K562 treated with DMSO at 1 percent for 48 hours (cell line): ENCODE data around the gene PREB. TPM values are rescaled to one million over a fixed set of nuclear protein-coding genes. Genes with fewer than 3 reads are reported as not detected.

Experiments used
- total RNA-seq: library from RNA; unstranded; fragments of 300-600 nt; gene quantifications from 2 replicates; pipeline ENCODE4 v1.2.3, GENCODE V29; 2022; ENCODE audit warnings: low replicate concordance; ENCODE audit errors: extremely low read depth

Gene PREB
- total RNA-seq, result not detected in 2 replicates

GRCh38 chr2:27133905-27134780 lies at the start of gene PREB:
PREB (minus strand) TSS chr2:27134636; CDS start chr2:27134421, 215 bp downstream.

GRCh38 chr2:27148801-27149439 lies 14.5 kb upstream of the PREB start, which contains the start of gene TCF23:
TCF23 (plus strand) TSS chr2:27149004; CDS start chr2:27149134, 130 bp downstream.

GRCh38 chr2:27139310-27139709 lies 4.9 kb upstream of the PREB start, which contains the start of gene PRR30:
PRR30 (minus strand) TSS chr2:27139410; CDS start chr2:27138329, 1,081 bp downstream.

GRCh38 chr2:27123302-27124150 lies 10.9 kb downstream of the PREB start, which contains the start of gene ABHD1:
ABHD1 (plus strand) TSS chr2:27123815; CDS start chr2:27123949, 134 bp downstream.

GRCh38 chr2:27118525-27119329 lies 15.7 kb downstream of the PREB start, which contains the start of gene CGREF1:
CGREF1 (minus strand) TSS chr2:27119128; CDS start chr2:27104366, 14,762 bp downstream.

GRCh38 chr2:27086724-27087593 lies 47.5 kb downstream of the PREB start, which contains the start of gene KHK:
KHK (plus strand) TSS chr2:27086772; CDS start chr2:27087260, 488 bp downstream.

Other genes starting within 250 kb of the PREB start
- not detected in 2 replicates for gene MAPRE3, start 164.0 kb downstream of the PREB start, total RNA-seq
- not detected in 2 replicates for gene TMEM214, start 101.7 kb downstream of the PREB start, total RNA-seq
- gene AGBL5, start 83.0 kb downstream of the PREB start, total RNA-seq, result not detected in 2 replicates
- gene OST4, start 63.0 kb downstream of the PREB start, total RNA-seq, result not detected in 2 replicates
- not detected in 2 replicates for gene EMILIN1, start 56.0 kb downstream of the PREB start, total RNA-seq
- gene KHK, start 47.9 kb downstream of the PREB start, total RNA-seq, result not detected in 2 replicates
- gene CGREF1, start 15.5 kb downstream of the PREB start, total RNA-seq, result not detected in 2 replicates
- gene ABHD1, start 10.8 kb downstream of the PREB start, total RNA-seq, result not detected in 2 replicates
- not detected in 2 replicates for gene PRR30, start 4.8 kb upstream of the PREB start, total RNA-seq
- not detected in 2 replicates for gene TCF23, start 14.4 kb upstream of the PREB start, total RNA-seq
- not detected in 2 replicates for gene ATRAID, start 77.4 kb upstream of the PREB start, total RNA-seq
- not detected in 2 replicates for gene SLC5A6, start 77.6 kb upstream of the PREB start, total RNA-seq
- not detected in 2 replicates for gene CAD, start 82.7 kb upstream of the PREB start, total RNA-seq
- gene SLC30A3, start 128.4 kb upstream of the PREB start, total RNA-seq, result not detected in 2 replicates
- not detected in 2 replicates for gene DNAJC5G, start 140.8 kb upstream of the PREB start, total RNA-seq
- not detected in 2 replicates for gene TRIM54, start 147.8 kb upstream of the PREB start, total RNA-seq
- not detected in 2 replicates for gene UCN, start 173.8 kb upstream of the PREB start, total RNA-seq
- not detected in 2 replicates for gene MPV17, start 188.5 kb upstream of the PREB start, total RNA-seq
- gene GTF3C2, start 222.1 kb upstream of the PREB start, total RNA-seq, result not detected in 2 replicates
- gene EIF2B4, start 235.7 kb upstream of the PREB start, total RNA-seq, result not detected in 2 replicates
- gene SNX17, start 236.0 kb upstream of the PREB start, total RNA-seq, result not detected in 2 replicates
- gene ZNF513, start 246.1 kb upstream of the PREB start, total RNA-seq, result not detected in 2 replicates